ENCODE measurements around the gene DUOX2.

Gene DUOX2

DNA sequence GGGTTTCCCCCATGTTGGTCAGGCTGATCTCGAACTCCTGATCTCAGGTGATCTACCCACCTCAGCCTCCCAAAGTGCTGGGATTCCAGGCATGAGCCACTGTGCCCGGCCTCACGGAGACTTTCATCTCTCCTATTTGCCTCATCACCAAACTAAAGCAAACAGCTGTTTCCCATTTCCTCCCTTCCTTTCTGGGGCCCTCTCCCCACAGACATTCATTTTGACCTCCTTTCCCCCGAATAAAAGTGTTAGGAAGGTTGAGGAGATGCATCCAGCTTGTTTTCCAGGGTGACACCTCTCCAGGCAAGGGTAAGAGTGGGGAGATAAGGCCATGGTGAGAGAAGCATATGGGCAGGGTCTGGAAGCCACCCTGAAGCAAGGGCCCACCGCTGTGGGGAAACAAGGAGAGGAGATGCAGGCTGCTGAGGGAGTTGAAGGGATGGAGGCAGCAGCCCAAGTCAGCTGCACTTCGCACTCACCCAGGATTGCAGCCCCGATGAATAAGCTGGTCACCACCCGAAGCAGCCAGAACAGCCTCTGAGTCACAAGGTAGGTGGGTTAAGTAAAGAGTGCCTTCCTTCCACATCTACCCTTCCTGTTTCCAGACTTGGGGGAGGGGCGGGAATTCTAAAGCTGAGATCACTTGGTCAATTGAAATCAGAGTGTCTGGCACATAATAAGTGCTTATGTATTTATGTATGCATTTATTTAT is 7.9 kb upstream of the DUOX2 start:
- Histone ChIP-seq H3K27ac (no peak overlapping the region), H3K4me3 (no peak overlapping the region)

GRCh38 chr15:45121020-45121419 is 7.0 kb upstream of the DUOX2 start:
- Histone ChIP-seq H3K4me3 (no peak overlapping the region), H3K27ac (no peak overlapping the region)

- no peak overlapping the region for H3K4me3 ChIP-seq
- H3K27ac ChIP-seq: no peak overlapping the region
These were observed 6.4 kb upstream of the DUOX2 start for GRCh38 chr15:45120081-45120972.

GRCh38 chr15:45118996-45119395 is 5.0 kb upstream of the DUOX2 start:
- H3K4me3 ChIP-seq: no peak overlapping the region
- no peak overlapping the region for H3K27ac ChIP-seq

DNA sequence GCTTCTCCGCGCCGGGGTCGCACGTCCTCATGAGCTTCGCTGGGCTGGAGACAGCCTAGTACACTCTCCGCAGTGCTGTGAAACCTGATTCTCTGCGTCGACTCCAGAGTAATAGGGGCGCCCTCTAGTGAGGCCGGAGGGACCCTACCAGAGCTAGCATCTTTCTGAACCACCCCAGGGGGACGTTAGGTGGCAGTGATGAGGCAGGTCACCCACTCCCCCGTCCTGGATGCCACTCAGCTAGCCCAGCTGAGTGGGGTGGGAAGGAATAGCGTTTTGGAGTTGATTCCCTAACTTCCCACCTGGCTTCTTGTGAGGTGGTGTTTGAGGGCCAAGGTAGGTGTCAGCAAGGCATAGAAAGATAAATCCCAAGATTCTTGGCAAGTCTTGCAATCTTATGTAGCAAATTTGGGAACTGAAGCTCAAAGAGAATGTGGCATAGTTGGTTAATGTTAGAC is 4.2 kb upstream of the DUOX2 start:
- no peak overlapping the region for H3K27ac ChIP-seq
- H3K4me3 ChIP-seq: peak overlapping the region in 1 of 7 experiments; percentile 24

- H3K4me3 ChIP-seq: peak overlapping the region in 1 of 7 experiments; percentile 24
- no peak overlapping the region for H3K27ac ChIP-seq
These were observed 3.5 kb upstream of the DUOX2 start for GRCh38 chr15:45117308-45118130.

DNA sequence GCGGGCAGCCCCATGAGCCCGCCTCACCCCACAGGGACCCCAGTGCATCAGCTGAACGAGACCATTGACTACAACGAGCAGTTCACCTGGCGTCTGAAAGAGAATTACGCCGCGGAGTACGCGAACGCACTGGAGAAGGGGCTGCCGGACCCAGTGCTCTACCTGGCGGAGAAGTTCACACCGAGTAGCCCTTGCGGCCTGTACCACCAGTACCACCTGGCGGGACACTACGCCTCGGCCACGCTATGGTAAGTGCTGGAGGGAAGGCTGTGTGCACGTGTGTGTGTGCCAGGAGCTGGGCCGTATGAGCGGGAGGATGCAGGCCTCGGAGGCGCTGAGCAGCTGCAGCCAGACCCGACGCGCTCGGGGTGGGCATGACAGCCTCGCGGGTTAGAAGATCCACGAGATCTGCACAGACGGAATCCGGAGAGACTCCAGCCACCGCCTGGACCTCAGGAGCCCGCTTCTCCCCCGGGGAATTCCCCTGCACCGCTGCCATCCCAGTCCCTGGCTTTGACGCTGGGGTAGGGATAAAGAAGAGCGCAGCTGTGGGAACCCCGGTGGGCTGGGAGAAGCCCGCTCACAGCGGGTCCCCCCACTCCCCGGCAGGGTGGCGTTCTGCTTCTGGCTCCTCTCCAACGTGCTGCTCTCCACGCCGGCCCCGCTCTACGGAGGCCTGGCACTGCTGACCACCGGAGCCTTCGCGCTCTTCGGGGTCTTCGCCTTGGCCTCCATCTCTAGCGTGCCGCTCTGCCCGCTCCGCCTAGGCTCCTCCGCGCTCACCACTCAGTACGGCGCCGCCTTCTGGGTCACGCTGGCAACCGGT is 2.7 kb upstream of the DUOX2 start:
- no peak overlapping the region for H3K4me3 ChIP-seq
- no peak overlapping the region for H3K27ac ChIP-seq

DNA sequence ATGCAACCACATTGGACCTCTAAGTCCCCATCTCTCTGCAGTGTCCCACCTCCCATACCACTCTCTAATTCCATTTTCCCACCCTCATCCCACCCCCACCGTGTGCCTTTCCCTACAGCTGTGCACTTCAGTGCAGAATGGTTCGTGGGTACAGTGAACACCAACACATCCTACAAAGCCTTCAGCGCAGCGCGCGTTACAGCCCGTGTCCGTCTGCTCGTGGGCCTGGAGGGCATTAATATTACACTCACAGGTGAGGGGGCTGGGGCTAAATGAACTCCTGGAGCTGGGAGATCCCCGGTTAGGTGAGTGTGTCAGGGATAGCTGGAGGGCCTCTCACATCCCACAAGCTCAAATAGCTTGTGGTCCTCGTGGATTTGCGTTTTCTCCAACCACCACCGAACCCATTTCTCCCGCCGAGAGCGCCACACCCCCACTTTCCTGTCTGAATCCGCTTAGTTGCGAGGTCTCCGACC is 2.1 kb upstream of the DUOX2 start:
- Histone ChIP-seq H3K4me3 (no peak overlapping the region), H3K27ac (no peak overlapping the region)

GRCh38 chr15:45115312-45115820 is 1.4 kb upstream of the DUOX2 start:
- H3K27ac ChIP-seq: no peak overlapping the region
- H3K4me3 ChIP-seq: no peak overlapping the region

DNA sequence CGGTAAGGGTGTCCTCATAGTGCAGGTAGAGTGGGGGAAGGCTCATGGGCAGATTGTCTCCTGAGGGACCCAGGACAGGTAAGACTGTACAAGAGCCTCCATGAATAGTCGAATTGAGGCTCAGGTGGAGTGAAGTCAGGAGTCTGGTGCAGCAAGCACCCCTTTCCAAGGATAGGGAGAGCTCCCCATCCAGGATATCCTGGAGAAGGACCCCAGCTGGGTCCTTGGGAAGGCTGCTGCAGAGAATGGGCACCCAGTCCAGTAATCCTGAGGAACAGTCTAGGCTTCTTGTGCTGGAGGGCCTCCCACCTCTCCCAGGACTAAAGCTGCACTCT is 746 bp upstream of the DUOX2 start:
- no peak overlapping the region for H3K27ac ChIP-seq
- H3K4me3 ChIP-seq: no peak overlapping the region

- Histone ChIP-seq H3K27ac (no peak overlapping the region), H3K4me3 (no peak overlapping the region)
These were observed 487 bp downstream of the DUOX2 start for GRCh38 chr15:45113380-45113990.

DNA sequence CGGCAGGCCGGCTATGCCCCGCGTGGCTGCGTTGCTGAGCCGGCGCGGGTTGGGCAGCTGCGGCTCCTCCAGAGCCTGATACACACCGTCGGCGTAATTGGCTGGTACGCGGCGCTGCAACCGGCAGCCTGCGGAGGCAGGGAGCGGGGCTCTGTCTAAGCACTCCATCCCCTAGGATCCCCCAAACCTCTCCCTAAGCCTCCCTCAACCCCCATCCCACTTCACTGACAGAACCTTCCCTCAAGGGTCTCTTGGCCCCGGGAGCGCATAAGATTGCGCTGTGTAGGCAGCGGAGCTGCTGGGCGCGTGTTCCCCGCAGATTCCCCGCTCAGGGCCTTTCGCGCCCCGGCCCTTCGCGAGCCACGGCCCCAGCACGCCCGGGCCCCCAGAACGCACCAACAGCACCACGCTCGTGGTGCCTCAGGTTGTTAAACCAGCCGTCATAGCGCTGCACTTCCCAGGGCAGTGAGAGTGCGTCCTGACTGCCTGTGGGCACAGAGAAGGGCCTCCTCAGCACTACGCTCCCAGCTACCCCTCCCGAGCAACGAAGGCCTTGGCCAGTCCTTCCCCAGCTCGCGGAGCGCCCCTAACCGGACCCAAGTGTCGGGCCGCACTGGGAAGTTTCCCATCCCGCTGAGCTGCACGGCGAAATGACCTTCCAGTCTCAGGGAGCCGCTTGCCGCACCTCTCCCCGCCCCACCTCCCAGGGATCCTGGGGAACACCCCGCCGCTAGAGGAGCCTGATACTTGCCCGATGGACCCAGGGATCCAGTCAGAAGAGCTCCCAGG is 1.2 kb downstream of the DUOX2 start:
- Histone ChIP-seq H3K4me3 (peak overlapping the region in 2 of 7 experiments; percentile 2 to 6), H3K27ac (no peak overlapping the region)

GRCh38 chr15:45112143-45112590 is 1.8 kb downstream of the DUOX2 start:
- Histone ChIP-seq H3K27ac (no peak overlapping the region), H3K4me3 (peak overlapping the region in 2 of 7 experiments; percentile 2 to 6)

DNA sequence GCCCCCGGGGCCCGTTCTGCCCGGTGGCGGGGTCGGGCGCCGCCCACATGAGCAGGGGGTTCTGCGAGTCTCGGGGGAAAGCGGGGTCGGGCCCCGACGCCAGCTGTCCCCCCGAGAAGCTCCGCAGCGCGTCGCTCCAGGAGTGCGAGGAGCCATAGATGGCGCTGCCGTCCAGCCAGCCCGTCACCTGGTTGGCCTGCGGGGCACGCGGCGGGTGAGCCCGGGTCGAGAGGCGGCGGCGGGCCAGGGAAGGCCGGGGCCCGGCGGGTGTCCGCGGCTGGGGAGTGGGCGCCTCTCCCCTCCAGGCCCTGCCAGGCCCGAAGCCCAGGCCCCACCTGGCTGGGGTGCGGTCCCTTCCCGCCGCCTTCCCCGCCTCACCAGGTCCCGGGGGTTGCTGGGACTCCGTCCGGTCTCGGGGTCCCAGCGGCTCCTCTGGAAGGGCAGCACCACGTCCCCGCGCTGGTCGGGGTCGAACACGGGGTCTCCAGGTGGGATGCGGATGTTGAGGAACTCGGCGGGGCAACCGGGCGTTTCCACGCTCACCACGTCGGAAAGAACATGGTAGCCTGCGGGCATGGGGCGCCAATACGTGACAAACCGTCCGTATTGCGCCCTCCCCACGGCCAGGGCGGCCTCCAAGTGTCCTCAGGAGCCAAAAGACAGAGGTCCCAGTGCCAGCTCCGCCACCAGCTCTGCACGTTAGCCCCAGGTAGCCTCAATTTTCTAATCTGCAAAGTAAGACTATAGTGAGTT is 2.4 kb downstream of the DUOX2 start:
- no peak overlapping the region for H3K4me3 ChIP-seq
- H3K27ac ChIP-seq: no peak overlapping the region

DNA sequence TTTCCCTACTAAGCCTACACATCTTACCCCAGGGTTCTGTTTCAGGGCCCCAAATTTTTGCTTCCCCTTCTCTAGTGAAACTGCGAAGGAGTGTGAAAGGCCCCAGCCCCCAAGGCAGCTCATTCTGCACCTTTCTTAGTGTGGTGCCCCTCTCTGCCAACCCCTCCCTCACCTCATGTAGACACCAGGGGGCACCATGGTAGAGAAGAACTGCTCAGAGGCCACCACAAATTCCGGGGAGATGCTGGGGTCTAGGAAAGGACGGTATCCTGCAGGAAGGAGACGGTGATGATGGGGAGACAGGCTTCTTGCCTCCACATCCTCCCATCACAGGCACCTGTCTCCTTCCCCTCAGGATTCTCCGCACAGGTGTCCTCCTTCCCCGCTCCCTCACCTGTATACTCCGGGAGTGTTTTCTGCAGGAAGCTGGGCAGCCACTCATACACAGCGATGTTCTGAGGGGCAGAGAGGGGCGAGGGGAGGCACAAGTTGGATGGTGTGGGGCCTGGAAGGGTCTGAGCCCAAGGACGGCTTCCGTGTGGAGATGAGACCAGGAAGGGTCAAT is 3.6 kb downstream of the DUOX2 start:
- no peak overlapping the region for H3K27ac ChIP-seq
- no peak overlapping the region for H3K4me3 ChIP-seq

- Histone ChIP-seq H3K4me3 (no peak overlapping the region), H3K27ac (no peak overlapping the region)
These were observed 5.9 kb downstream of the DUOX2 start for GRCh38 chr15:45107941-45108630.

Data from skin epidermis (tissue), 12 donors.